ENCODE data around the gene GPR85. TPM values are rescaled to one million over a fixed set of nuclear protein-coding genes. Genes with fewer than 3 reads are reported as not detected.

The GPR85 gene
- total RNA-seq, 2 experiments from 2014 or later: not detected

DNA sequence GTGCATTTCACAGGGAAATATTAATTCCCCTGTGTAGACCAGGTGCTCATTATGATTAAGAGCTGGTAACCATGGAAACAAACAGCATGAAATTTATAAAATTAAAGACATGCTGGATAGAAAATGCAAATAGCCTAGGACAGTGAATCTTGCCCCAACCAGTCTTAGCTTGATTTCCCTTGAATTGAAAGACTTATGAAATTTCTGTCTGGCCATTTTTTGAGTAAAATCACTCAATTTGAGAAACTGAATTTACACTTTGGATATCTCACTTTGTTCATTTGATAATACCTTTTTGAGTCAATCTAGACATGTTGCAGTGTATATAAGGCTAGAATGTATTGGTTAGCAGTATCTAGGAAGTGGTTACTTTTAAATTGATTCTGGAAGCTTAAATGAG, 36.1 kb upstream of the GPR85 start:
- Histone ChIP-seq H3K27ac (ENCODE audit: low read depth, low read length, poor library complexity, severe bottlenecking) (no peak overlapping the region), H3K4me1 (ENCODE audit: insufficient read depth, low read length, poor library complexity, severe bottlenecking) (peaks cover 35% of the 10 kb centered on the region)

DNA sequence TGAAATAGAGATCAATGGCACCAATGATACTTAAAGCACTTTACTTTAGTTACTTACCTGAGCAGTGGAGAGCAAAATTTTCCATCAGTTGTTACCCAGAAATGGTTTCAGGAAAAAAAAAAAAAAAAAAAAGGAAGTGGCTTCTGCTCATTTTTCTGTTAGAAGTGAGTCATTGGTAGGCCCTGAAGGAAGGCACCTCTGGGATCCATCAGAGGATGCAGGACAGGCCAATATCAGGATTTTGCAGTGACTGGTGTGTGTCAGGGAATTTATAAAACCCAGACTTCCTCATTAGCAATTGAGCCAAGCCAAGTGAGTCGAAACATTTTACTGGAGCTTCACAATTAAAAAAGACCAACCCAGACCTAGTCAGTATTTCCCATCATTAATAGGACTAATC, 34.0 kb upstream of the GPR85 start:
- no peak for DNase-seq (ENCODE audit: low spot score)
- H3K4me3 ChIP-seq (ENCODE audit: low read depth, low read length, poor library complexity, severe bottlenecking): no peak overlapping the region
- no peaks in the 10 kb centered on the region for H3K9me2 ChIP-seq (ENCODE audit: insufficient read depth, low read length)
- ChIA-PET CTCF (ENCODE audit: unreplicated experiment) (no interaction called here), POLR2A (interaction anchor here (0.7 to 4.3 kb wide), 8 partner anchors 9 to 699 kb away, joined by 3 to 47 read pairs (median 6); no protein-coding TSS in a partner anchor)
- H3K36me3 ChIP-seq (ENCODE audit: insufficient read depth, low read length): no peaks in the 10 kb centered on the region; the same call in 1 of the 2 replicates
- peaks cover 44% of the 10 kb centered on the region for H3K4me1 ChIP-seq (ENCODE audit: insufficient read depth, low read length, poor library complexity, severe bottlenecking)
- no peak for TF ChIP-seq EZH2phosphoT487 (IDR thresholded peaks at IDR 0.05; ENCODE audit: borderline replicate concordance, low read depth, low read length)
- TF ChIP-seq, protein P1, sequence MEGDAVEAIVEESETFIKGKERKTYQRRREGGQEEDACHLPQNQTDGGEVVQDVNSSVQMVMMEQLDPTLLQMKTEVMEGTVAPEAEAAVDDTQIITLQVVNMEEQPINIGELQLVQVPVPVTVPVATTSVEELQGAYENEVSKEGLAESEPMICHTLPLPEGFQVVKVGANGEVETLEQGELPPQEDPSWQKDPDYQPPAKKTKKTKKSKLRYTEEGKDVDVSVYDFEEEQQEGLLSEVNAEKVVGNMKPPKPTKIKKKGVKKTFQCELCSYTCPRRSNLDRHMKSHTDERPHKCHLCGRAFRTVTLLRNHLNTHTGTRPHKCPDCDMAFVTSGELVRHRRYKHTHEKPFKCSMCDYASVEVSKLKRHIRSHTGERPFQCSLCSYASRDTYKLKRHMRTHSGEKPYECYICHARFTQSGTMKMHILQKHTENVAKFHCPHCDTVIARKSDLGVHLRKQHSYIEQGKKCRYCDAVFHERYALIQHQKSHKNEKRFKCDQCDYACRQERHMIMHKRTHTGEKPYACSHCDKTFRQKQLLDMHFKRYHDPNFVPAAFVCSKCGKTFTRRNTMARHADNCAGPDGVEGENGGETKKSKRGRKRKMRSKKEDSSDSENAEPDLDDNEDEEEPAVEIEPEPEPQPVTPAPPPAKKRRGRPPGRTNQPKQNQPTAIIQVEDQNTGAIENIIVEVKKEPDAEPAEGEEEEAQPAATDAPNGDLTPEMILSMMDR (conservative IDR thresholded peaks at IDR 0.05; ENCODE audit: low read length): no peak
- intact Hi-C loops (cut with micrococcal nuclease; ENCODE audit: unreplicated experiment): no loop called here
- H4K20me1 ChIP-seq (ENCODE audit: insufficient read depth, low read length): no peaks in the 10 kb centered on the region
- no TSS peak for BruUV-seq (replicated peaks)
- H3K9me3 ChIP-seq (ENCODE audit: low read length): no peaks in the 10 kb centered on the region
- peak overlapping the region; percentile 95 for H2AFZ ChIP-seq (ENCODE audit: low read length)
- peak overlapping the region; percentile 15; the same call in 1 of the 2 replicates for H3K4me2 ChIP-seq (ENCODE audit: low read length)
- no peak overlapping the region for H3K27ac ChIP-seq (ENCODE audit: low read depth, low read length, poor library complexity, severe bottlenecking)
- H3K79me2 ChIP-seq (ENCODE audit: insufficient read depth, low read depth, low read length): no peaks in the 10 kb centered on the region

More for the DNA sequence above, 36.1 kb upstream of the GPR85 start:
- no peak overlapping the region for H3K4me3 ChIP-seq (ENCODE audit: low read depth, low read length, poor library complexity, severe bottlenecking)
- TF ChIP-seq, protein P1 (conservative IDR thresholded peaks at IDR 0.05; ENCODE audit: low read length): no peak
- TF ChIP-seq EZH2phosphoT487 (IDR thresholded peaks at IDR 0.05; ENCODE audit: borderline replicate concordance, low read depth, low read length): no peak
- no peaks in the 10 kb centered on the region for H3K9me3 ChIP-seq (ENCODE audit: low read length)
- intact Hi-C loops (cut with micrococcal nuclease; ENCODE audit: unreplicated experiment): no loop called here
- CTCF ChIA-PET (ENCODE audit: unreplicated experiment): no interaction called here
- POLR2A ChIA-PET: interaction anchor here (0.6 to 4.3 kb wide), 5 partner anchors 7 to 20 kb away, joined by 3 to 47 read pairs (median 4); no protein-coding TSS in a partner anchor
- no TSS peak for BruUV-seq (replicated peaks)
- no peaks in the 10 kb centered on the region for H3K79me2 ChIP-seq (ENCODE audit: insufficient read depth, low read depth, low read length)
- H4K20me1 ChIP-seq (ENCODE audit: insufficient read depth, low read length): no peaks in the 10 kb centered on the region
- no peak overlapping the region for H3K4me2 ChIP-seq (ENCODE audit: low read length)
- DNase-seq (ENCODE audit: low spot score): no peak
- H3K9me2 ChIP-seq (ENCODE audit: insufficient read depth, low read length): no peaks in the 10 kb centered on the region
- H3K36me3 ChIP-seq (ENCODE audit: insufficient read depth, low read length): no peaks in the 10 kb centered on the region
- H2AFZ ChIP-seq (ENCODE audit: low read length): peak overlapping the region; percentile 49; the same call in 1 of the 2 replicates

DNA sequence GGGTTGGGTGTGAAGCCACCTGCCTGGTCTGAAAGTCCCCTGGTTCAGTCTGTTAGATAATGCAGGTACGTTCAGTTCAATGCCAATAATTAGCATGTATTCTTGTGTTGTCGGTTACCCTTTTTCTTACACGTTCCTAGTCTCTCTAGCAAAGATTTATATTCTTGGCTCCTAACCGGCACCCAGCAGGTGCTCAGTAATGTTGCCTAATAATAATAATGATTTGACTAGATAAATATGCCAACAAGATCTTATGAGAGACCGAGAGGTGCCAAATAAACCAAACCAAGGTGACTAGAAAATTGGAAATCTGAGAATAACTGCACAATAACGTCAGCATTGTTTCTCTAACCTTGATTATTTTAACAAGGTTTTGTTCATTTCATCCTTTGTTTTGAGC, 32.8 kb upstream of the GPR85 start:
- TF ChIP-seq EZH2phosphoT487 (IDR thresholded peaks at IDR 0.05; ENCODE audit: borderline replicate concordance, low read depth, low read length): no peak
- TF ChIP-seq, protein P1 (conservative IDR thresholded peaks at IDR 0.05; ENCODE audit: low read length): no peak
- H3K9me2 ChIP-seq (ENCODE audit: insufficient read depth, low read length): no peaks in the 10 kb centered on the region
- H4K20me1 ChIP-seq (ENCODE audit: insufficient read depth, low read length): no peaks in the 10 kb centered on the region
- peak overlapping the region; percentile 95 for H2AFZ ChIP-seq (ENCODE audit: low read length)
- H3K79me2 ChIP-seq (ENCODE audit: insufficient read depth, low read depth, low read length): no peaks in the 10 kb centered on the region
- H3K4me1 ChIP-seq (ENCODE audit: insufficient read depth, low read length, poor library complexity, severe bottlenecking): peaks cover 49% of the 10 kb centered on the region
- intact Hi-C loops (cut with micrococcal nuclease; ENCODE audit: unreplicated experiment): loop anchor here (10.0 kb wide), 1 partner anchor 915 kb away; the partner anchor contains the start of genes DOCK4 and ZNF277
- no peaks in the 10 kb centered on the region; the same call in 1 of the 2 replicates for H3K36me3 ChIP-seq (ENCODE audit: insufficient read depth, low read length)
- no TSS peak for BruUV-seq (replicated peaks)
- H3K9me3 ChIP-seq (ENCODE audit: low read length): no peaks in the 10 kb centered on the region
- CTCF ChIA-PET (ENCODE audit: unreplicated experiment): no interaction called here
- POLR2A ChIA-PET: interaction anchor here (1.0 to 4.3 kb wide), 7 partner anchors 10 to 698 kb away, joined by 3 to 47 read pairs (median 6); no protein-coding TSS in a partner anchor
- H3K4me2 ChIP-seq (ENCODE audit: low read length): peak overlapping the region; percentile 65; the same call in 1 of the 2 replicates
- DNase-seq (ENCODE audit: low spot score): no peak
- no peak overlapping the region for H3K27ac ChIP-seq (ENCODE audit: low read depth, low read length, poor library complexity, severe bottlenecking)
- no peak overlapping the region for H3K4me3 ChIP-seq (ENCODE audit: low read depth, low read length, poor library complexity, severe bottlenecking)
